ENCODE results near the gene NTF4. TPM values are rescaled to one million over a fixed set of nuclear protein-coding genes. Genes with fewer than 3 reads are reported as not detected.

The NTF4 gene
- not detected for total RNA-seq

GRCh38 chr19:49064768-49065611, at the start of gene NTF4:
NTF4 (minus strand) TSS chr19:49064818; CDS start chr19:49061997, 2,821 bp downstream.
- Histone ChIP-seq H3K4me3 (ENCODE audit: low read length) (no peak within 1 kb of the TSS), H3K27me3 (ENCODE audit: insufficient read depth, low read length) (peaks cover 32% of the 10 kb centered on the region), H3K9me3 (ENCODE audit: low read depth, low read length) (no peaks in the 10 kb centered on the region), H3K4me1 (ENCODE audit: insufficient read depth, low read length) (no peaks in the 10 kb centered on the region)

- no peaks in the 10 kb centered on the region for H3K27me3 ChIP-seq (ENCODE audit: insufficient read depth, low read length)
- H3K4me1 ChIP-seq (ENCODE audit: insufficient read depth, low read length) = peaks cover 39% of the 10 kb centered on the region
- no peaks in the 10 kb centered on the region for H3K9me3 ChIP-seq (ENCODE audit: low read depth, low read length)
- H3K4me3 ChIP-seq (ENCODE audit: low read length) = peak within 1 kb of the TSS; percentile 47
Measured at GRCh38 chr19:49113762-49114629, 49.4 kb upstream of the NTF4 start, which contains the start of gene LIN7B. LIN7B (plus strand) TSS chr19:49114370; CDS start chr19:49114405, 35 bp downstream.

- Histone ChIP-seq H3K4me3 (ENCODE audit: low read length) (no peak overlapping the region), H3K4me1 (ENCODE audit: insufficient read depth, low read length) (peaks cover 22% of the 10 kb centered on the region), H3K9me3 (ENCODE audit: low read depth, low read length) (no peaks in the 10 kb centered on the region)
Measured at GRCh38 chr19:49111218-49111998, 46.8 kb upstream of the NTF4 start.

GRCh38 chr19:49110567-49110966, 45.9 kb upstream of the NTF4 start:
- no peaks in the 10 kb centered on the region for H3K27me3 ChIP-seq (ENCODE audit: insufficient read depth, low read length)
- peaks cover 16% of the 10 kb centered on the region for H3K4me1 ChIP-seq (ENCODE audit: insufficient read depth, low read length)
- H3K4me3 ChIP-seq (ENCODE audit: low read length) = no peak overlapping the region
- H3K9me3 ChIP-seq (ENCODE audit: low read depth, low read length) = no peaks in the 10 kb centered on the region

More at GRCh38 chr19:49111218-49111998, 46.8 kb upstream of the NTF4 start:
- H3K27me3 ChIP-seq (ENCODE audit: insufficient read depth, low read length) = no peaks in the 10 kb centered on the region

GRCh38 chr19:49109569-49110233, 45.1 kb upstream of the NTF4 start:
- Histone ChIP-seq H3K4me3 (ENCODE audit: low read length) (no peak overlapping the region), H3K4me1 (ENCODE audit: insufficient read depth, low read length) (peaks cover 10% of the 10 kb centered on the region), H3K9me3 (ENCODE audit: low read depth, low read length) (no peaks in the 10 kb centered on the region), H3K27me3 (ENCODE audit: insufficient read depth, low read length) (no peaks in the 10 kb centered on the region)

- H3K4me3 ChIP-seq (ENCODE audit: low read length) = no peak overlapping the region
- no peaks in the 10 kb centered on the region for H3K27me3 ChIP-seq (ENCODE audit: insufficient read depth, low read length)
- H3K4me1 ChIP-seq (ENCODE audit: insufficient read depth, low read length) = peaks cover 8% of the 10 kb centered on the region
- no peaks in the 10 kb centered on the region for H3K9me3 ChIP-seq (ENCODE audit: low read depth, low read length)
Measured at GRCh38 chr19:49109051-49109450, 44.4 kb upstream of the NTF4 start.

GRCh38 chr19:49107625-49108459, 43.2 kb upstream of the NTF4 start:
- H3K9me3 ChIP-seq (ENCODE audit: low read depth, low read length) = no peaks in the 10 kb centered on the region
- no peak overlapping the region for H3K4me3 ChIP-seq (ENCODE audit: low read length)
- no peaks in the 10 kb centered on the region for H3K27me3 ChIP-seq (ENCODE audit: insufficient read depth, low read length)
- no peaks in the 10 kb centered on the region for H3K4me1 ChIP-seq (ENCODE audit: insufficient read depth, low read length)

GRCh38 chr19:49106648-49107135, 42.1 kb upstream of the NTF4 start:
- no peaks in the 10 kb centered on the region for H3K27me3 ChIP-seq (ENCODE audit: insufficient read depth, low read length)
- H3K4me3 ChIP-seq (ENCODE audit: low read length) = no peak overlapping the region
- no peaks in the 10 kb centered on the region for H3K9me3 ChIP-seq (ENCODE audit: low read depth, low read length)
- no peaks in the 10 kb centered on the region for H3K4me1 ChIP-seq (ENCODE audit: insufficient read depth, low read length)

GRCh38 chr19:49104229-49104864, 39.7 kb upstream of the NTF4 start:
- Histone ChIP-seq H3K4me1 (ENCODE audit: insufficient read depth, low read length) (no peaks in the 10 kb centered on the region), H3K9me3 (ENCODE audit: low read depth, low read length) (no peaks in the 10 kb centered on the region), H3K27me3 (ENCODE audit: insufficient read depth, low read length) (no peaks in the 10 kb centered on the region), H3K4me3 (ENCODE audit: low read length) (no peak overlapping the region)

GRCh38 chr19:49103331-49104085, 38.9 kb upstream of the NTF4 start:
- Histone ChIP-seq H3K27me3 (ENCODE audit: insufficient read depth, low read length) (no peaks in the 10 kb centered on the region), H3K4me3 (ENCODE audit: low read length) (no peak overlapping the region), H3K9me3 (ENCODE audit: low read depth, low read length) (no peaks in the 10 kb centered on the region), H3K4me1 (ENCODE audit: insufficient read depth, low read length) (no peaks in the 10 kb centered on the region)

- Histone ChIP-seq H3K9me3 (ENCODE audit: low read depth, low read length) (no peaks in the 10 kb centered on the region), H3K27me3 (ENCODE audit: insufficient read depth, low read length) (no peaks in the 10 kb centered on the region), H3K4me1 (ENCODE audit: insufficient read depth, low read length) (no peaks in the 10 kb centered on the region)
Measured at GRCh38 chr19:49102303-49102702, 37.7 kb upstream of the NTF4 start.

GRCh38 chr19:49101160-49101559, 36.5 kb upstream of the NTF4 start:
- Histone ChIP-seq H3K27me3 (ENCODE audit: insufficient read depth, low read length) (no peaks in the 10 kb centered on the region), H3K4me1 (ENCODE audit: insufficient read depth, low read length) (no peaks in the 10 kb centered on the region), H3K9me3 (ENCODE audit: low read depth, low read length) (no peaks in the 10 kb centered on the region), H3K4me3 (ENCODE audit: low read length) (no peak overlapping the region)

More at GRCh38 chr19:49102303-49102702, 37.7 kb upstream of the NTF4 start:
- H3K4me3 ChIP-seq (ENCODE audit: low read length) = no peak overlapping the region

Data from mononuclear cell (primary cell).